Mononuclear cell (primary cell): ENCODE data around the gene TRIM3. TPM values are rescaled to one million over a fixed set of nuclear protein-coding genes. Genes with fewer than 3 reads are reported as not detected.
"Not testable (repeated sequence)": the region's sequence is repeated elsewhere in the genome, so short reads cannot be mapped to it uniquely, and the experiment has no call there.

Source experiments
- H3K27me3 ChIP-seq: 2 replicates; pipeline ENCODE4 v1.6.0; 2011; ENCODE audit warnings: low read length, control low read depth; ENCODE audit not compliant: insufficient read depth
- H3K4me1 ChIP-seq: 2 replicates; pipeline ENCODE4 v1.5.1; 2011; ENCODE audit warnings: mild to moderate bottlenecking, low read length, control low read depth; ENCODE audit not compliant: insufficient read depth
- H3K4me3 ChIP-seq: 2 replicates; pipeline ENCODE4 v1.5.1; 2011; ENCODE audit warnings: mild to moderate bottlenecking, low read length, moderate library complexity
- H3K9me3 ChIP-seq: 2 replicates; pipeline ENCODE4 v1.5.1; 2011; ENCODE audit warnings: low read depth, mild to moderate bottlenecking, control low read depth, low read length
- total RNA-seq: library from RNA; depleted of rRNA; stranded (reverse); fragments of >200 nt; gene quantifications from one replicate; pipeline ENCODE4 v1.2.3, GENCODE V29; 2012

TRIM3 gene
- 12.1 TPM for total RNA-seq

- Histone ChIP-seq H3K4me1 (peaks cover 22% of the 10 kb centered on the region), H3K9me3 (no peaks in the 10 kb centered on the region), H3K4me3 (peak within 1 kb of the TSS; percentile 60), H3K27me3 (no peaks in the 10 kb centered on the region)
These were observed at the start of gene TRIM3 for GRCh38 chr11:6473451-6474412. Gene TRIM3, minus strand, starts transcription at chr11:6473941. Its CDS starts 8,246 bp downstream, at chr11:6465695.

GRCh38 chr11:6523253-6523652 lies 49.5 kb upstream of the TRIM3 start:
- no peaks in the 10 kb centered on the region for H3K27me3 ChIP-seq
- H3K4me3 ChIP-seq: no peak overlapping the region
- no peaks in the 10 kb centered on the region for H3K9me3 ChIP-seq
- H3K4me1 ChIP-seq: no peaks in the 10 kb centered on the region

GRCh38 chr11:6521946-6522345 lies 48.2 kb upstream of the TRIM3 start:
- not testable (repeated sequence) for H3K4me3 ChIP-seq, H3K4me1 ChIP-seq, H3K9me3 ChIP-seq, H3K27me3 ChIP-seq

GRCh38 chr11:6520265-6520664 lies 46.5 kb upstream of the TRIM3 start:
- Histone ChIP-seq H3K9me3 (no peaks in the 10 kb centered on the region), H3K4me1 (no peaks in the 10 kb centered on the region), H3K4me3 (no peak overlapping the region), H3K27me3 (no peaks in the 10 kb centered on the region)

GRCh38 chr11:6516865-6517264 lies 43.1 kb upstream of the TRIM3 start:
- H3K27me3 ChIP-seq: no peaks in the 10 kb centered on the region
- no peaks in the 10 kb centered on the region for H3K4me1 ChIP-seq
- H3K4me3 ChIP-seq: no peak overlapping the region

GRCh38 chr11:6505577-6506240 lies 32.0 kb upstream of the TRIM3 start:
- Histone ChIP-seq H3K9me3 (no peaks in the 10 kb centered on the region), H3K4me3 (no peak overlapping the region), H3K4me1 (no peaks in the 10 kb centered on the region), H3K27me3 (no peaks in the 10 kb centered on the region)

More at GRCh38 chr11:6516865-6517264, 43.1 kb upstream of the TRIM3 start:
- no peaks in the 10 kb centered on the region for H3K9me3 ChIP-seq

GRCh38 chr11:6504166-6504565 lies 30.4 kb upstream of the TRIM3 start:
- no peaks in the 10 kb centered on the region for H3K9me3 ChIP-seq
- H3K4me1 ChIP-seq: no peaks in the 10 kb centered on the region
- H3K27me3 ChIP-seq: no peaks in the 10 kb centered on the region
- H3K4me3 ChIP-seq: no peak overlapping the region

- H3K27me3 ChIP-seq: no peaks in the 10 kb centered on the region
- H3K9me3 ChIP-seq: no peaks in the 10 kb centered on the region
- no peaks in the 10 kb centered on the region for H3K4me1 ChIP-seq
- no peak overlapping the region for H3K4me3 ChIP-seq
These were observed 28.6 kb upstream of the TRIM3 start for GRCh38 chr11:6502382-6502781.

- no peaks in the 10 kb centered on the region for H3K27me3 ChIP-seq
- H3K9me3 ChIP-seq: no peaks in the 10 kb centered on the region
- H3K4me3 ChIP-seq: no peak overlapping the region
- no peaks in the 10 kb centered on the region for H3K4me1 ChIP-seq
These were observed 24.8 kb upstream of the TRIM3 start for GRCh38 chr11:6498544-6498943.

- H3K9me3 ChIP-seq: no peaks in the 10 kb centered on the region
- H3K4me3 ChIP-seq: no peak overlapping the region
- H3K27me3 ChIP-seq: no peaks in the 10 kb centered on the region
- no peaks in the 10 kb centered on the region for H3K4me1 ChIP-seq
These were observed 24.4 kb upstream of the TRIM3 start for GRCh38 chr11:6498121-6498520.

- no peaks in the 10 kb centered on the region for H3K9me3 ChIP-seq
- H3K27me3 ChIP-seq: no peaks in the 10 kb centered on the region
- H3K4me1 ChIP-seq: no peaks in the 10 kb centered on the region
- H3K4me3 ChIP-seq: no peak within 1 kb of the TSS
These were observed 23.5 kb upstream of the TRIM3 start, which contains the start of gene DNHD1 for GRCh38 chr11:6497069-6497839. Gene DNHD1, plus strand, starts transcription at chr11:6497280. Its CDS starts 936 bp downstream, at chr11:6498216.

- Histone ChIP-seq H3K4me1 (no peaks in the 10 kb centered on the region), H3K9me3 (no peaks in the 10 kb centered on the region), H3K27me3 (no peaks in the 10 kb centered on the region), H3K4me3 (no peak overlapping the region)
These were observed 15.6 kb upstream of the TRIM3 start for GRCh38 chr11:6489306-6489705.

- Histone ChIP-seq H3K27me3 (no peaks in the 10 kb centered on the region), H3K4me1 (no peaks in the 10 kb centered on the region), H3K9me3 (no peaks in the 10 kb centered on the region), H3K4me3 (no peak overlapping the region)
These were observed 15.1 kb upstream of the TRIM3 start for GRCh38 chr11:6488821-6489220.

- H3K9me3 ChIP-seq: no peaks in the 10 kb centered on the region
- no peaks in the 10 kb centered on the region for H3K27me3 ChIP-seq
- H3K4me3 ChIP-seq: no peak overlapping the region
- peaks cover 3% of the 10 kb centered on the region for H3K4me1 ChIP-seq
These were observed 14.6 kb upstream of the TRIM3 start for GRCh38 chr11:6488342-6488741.

GRCh38 chr11:6486938-6487337 lies 13.2 kb upstream of the TRIM3 start:
- no peaks in the 10 kb centered on the region for H3K27me3 ChIP-seq
- no peak overlapping the region for H3K4me3 ChIP-seq
- H3K4me1 ChIP-seq: peaks cover 17% of the 10 kb centered on the region
- H3K9me3 ChIP-seq: no peaks in the 10 kb centered on the region
